Measurements from ENCODE around the gene CACNA2D3. TPM values are rescaled to one million over a fixed set of nuclear protein-coding genes. Genes with fewer than 3 reads are reported as not detected.

The CACNA2D3 gene
- total RNA-seq, 4 donors from 2014 or later, result 0.94 to 3.6 (median 2.1) TPM

DNA sequence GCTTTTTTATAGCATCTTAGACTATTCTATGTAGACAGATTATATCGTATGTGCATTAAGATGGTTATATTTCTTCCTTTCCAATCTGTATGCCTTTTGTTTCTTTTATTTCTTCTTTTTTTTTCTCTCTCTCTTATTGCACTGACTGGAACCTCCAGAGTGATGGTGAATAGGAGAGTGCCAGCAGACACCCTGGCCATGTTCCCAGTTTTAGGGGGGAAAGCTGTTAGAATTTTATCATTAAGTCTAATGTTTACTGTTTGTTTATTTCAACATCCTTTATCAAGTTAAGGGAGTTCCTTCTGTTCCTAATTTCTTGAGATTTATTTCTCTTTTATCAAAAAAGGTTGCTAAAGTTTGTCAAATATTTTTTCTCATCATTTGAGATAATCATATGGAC, 922.1 kb downstream of the CACNA2D3 start:
- TF ChIP-seq, protein P1, sequence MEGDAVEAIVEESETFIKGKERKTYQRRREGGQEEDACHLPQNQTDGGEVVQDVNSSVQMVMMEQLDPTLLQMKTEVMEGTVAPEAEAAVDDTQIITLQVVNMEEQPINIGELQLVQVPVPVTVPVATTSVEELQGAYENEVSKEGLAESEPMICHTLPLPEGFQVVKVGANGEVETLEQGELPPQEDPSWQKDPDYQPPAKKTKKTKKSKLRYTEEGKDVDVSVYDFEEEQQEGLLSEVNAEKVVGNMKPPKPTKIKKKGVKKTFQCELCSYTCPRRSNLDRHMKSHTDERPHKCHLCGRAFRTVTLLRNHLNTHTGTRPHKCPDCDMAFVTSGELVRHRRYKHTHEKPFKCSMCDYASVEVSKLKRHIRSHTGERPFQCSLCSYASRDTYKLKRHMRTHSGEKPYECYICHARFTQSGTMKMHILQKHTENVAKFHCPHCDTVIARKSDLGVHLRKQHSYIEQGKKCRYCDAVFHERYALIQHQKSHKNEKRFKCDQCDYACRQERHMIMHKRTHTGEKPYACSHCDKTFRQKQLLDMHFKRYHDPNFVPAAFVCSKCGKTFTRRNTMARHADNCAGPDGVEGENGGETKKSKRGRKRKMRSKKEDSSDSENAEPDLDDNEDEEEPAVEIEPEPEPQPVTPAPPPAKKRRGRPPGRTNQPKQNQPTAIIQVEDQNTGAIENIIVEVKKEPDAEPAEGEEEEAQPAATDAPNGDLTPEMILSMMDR (IDR thresholded peaks at IDR 0.05; ENCODE audit: low read depth), result no peak

DNA sequence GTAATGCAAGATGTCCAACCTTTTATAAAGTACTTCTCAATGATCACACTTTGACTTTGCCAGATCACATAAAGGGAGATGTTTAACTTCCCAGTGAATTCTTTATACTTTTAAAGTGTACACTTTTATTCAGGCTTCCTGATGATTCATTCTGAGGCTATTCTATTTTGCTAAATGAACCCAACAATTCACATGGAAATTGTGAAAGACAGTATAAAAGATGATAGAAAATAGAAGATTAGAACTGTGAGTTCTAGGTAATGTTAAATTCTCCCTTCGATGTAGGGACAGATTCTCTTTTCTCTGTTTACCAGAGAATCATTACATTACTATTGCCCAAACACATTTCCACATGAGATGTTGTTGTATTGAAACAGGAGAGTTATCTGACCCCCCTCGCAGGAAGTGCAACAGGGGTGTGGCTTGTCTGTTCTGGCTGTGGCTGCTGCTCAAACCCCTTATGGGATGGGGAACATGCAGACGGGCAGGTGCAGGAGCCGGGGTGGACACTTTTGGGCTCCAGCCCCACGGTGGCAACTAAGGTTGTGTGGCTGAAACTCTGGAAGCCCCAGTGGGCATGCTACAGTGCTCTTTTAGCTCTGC, 936.8 kb downstream of the CACNA2D3 start:
- TF ChIP-seq, protein P1 (IDR thresholded peaks at IDR 0.05; ENCODE audit: low read depth), result no peak

DNA sequence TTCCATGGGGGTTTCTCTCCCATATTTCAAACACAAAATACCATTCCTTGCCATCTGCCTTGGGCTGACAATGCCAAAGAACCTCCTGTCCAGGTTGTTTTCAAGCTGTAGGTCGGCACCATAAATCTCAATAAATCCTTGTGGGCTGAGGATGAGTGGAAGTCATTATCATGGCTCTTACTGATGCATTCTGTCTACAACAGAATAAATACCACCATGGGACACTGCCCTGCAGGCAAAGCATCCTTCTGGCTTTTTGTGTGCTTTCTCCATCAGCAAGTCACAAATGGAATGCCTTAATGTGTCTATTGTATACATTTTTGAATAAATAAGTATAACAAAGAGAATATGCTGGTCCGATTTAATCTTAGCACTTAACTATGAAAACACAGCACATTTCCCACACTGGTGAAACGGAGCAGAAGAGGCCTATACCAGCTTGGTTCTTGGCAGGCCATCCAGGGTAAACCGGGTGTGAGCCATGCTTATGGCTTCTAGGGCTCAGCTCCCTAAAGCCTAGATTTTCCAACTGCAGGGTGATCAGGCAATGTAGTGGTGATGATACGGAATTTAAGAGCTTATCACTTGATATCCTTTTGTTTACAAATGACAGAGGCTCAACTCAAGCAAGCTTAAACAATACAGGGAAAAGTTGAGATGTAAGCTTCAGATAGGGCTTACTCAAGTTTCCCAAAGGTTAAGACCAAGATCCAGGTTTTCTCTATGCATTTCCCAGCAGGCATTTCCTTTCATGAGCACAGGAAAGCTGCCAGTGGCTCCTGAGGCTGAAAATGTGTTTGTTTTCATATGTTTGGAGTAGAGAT, 938.8 kb downstream of the CACNA2D3 start:
- TF ChIP-seq, protein P1 (IDR thresholded peaks at IDR 0.05; ENCODE audit: low read depth), result no peak

- TF ChIP-seq, protein P1 (IDR thresholded peaks at IDR 0.05; ENCODE audit: low read depth), result no peak
Observed at GRCh38 chr3:55061720-55062034, 939.3 kb downstream of the CACNA2D3 start.

DNA sequence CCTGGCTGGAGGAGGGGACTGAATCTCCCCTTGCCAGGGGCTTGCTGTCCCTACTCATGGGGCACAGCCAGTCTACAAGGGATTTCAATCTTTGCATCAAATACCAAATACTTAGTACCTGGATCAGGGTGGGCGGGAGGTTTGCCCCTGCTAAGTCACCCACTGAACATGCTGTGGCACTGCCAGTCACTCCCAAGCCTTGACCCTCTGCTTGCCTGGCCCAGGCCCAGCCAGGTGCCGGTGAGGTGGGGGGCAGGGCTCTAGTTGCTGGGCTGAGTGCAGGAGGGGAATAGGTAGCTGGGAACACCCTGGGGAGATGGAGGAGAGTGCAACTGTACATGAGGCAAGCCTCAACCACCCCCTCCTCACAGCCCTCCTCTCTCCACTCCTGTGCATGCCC, 941.8 kb downstream of the CACNA2D3 start:
- TF ChIP-seq, protein P1 (IDR thresholded peaks at IDR 0.05; ENCODE audit: low read depth), result no peak

- TF ChIP-seq, protein P1 (IDR thresholded peaks at IDR 0.05; ENCODE audit: low read depth), result no peak
Observed at GRCh38 chr3:55065331-55065730, 943.0 kb downstream of the CACNA2D3 start.

- TF ChIP-seq, protein P1 (IDR thresholded peaks at IDR 0.05; ENCODE audit: low read depth), result no peak
Observed at GRCh38 chr3:55066551-55067047, 944.2 kb downstream of the CACNA2D3 start.
